Body of pancreas (tissue), 4 donors: ENCODE measurements around the gene TOR4A. TPM values are rescaled to one million over a fixed set of nuclear protein-coding genes. Genes with fewer than 3 reads are reported as not detected.

Experiments
- ATAC-seq: fragments of 150-250 bp; one replicate; pipeline ENCODE4 v1.9.1; 2016
- DNase-seq, 4 donors: peaks; one replicate each; pipeline ENCODE4 v3.0.0-alpha.2; 2019
- H3K27ac ChIP-seq, 4 donors: fragments of 200-600 bp; sonication (generic); 1 replicate in 3 of 4; 2 replicates in 1 of 4; pipeline versions ENCODE4 v1.5.1 to v1.6.1; 2016 to 2019; ENCODE audit warnings: mild to moderate bottlenecking in 1 of 4, mixed read lengths in 1 of 4, moderate library complexity in 1 of 4
- H3K27me3 ChIP-seq, 2 donors: fragments of 200-600 bp; sonication (generic); one replicate each; pipeline ENCODE4 v1.6.0; 2016; ENCODE audit warnings: mild to moderate bottlenecking in 1 of 2
- H3K36me3 ChIP-seq, 2 donors: fragments of 200-600 bp; sonication (generic); replicated peaks in 1 of 2; 2 replicates each; pipeline ENCODE4 v1.5.1; 2016; ENCODE audit warnings: low read depth in 2 of 2; ENCODE audit not compliant: insufficient read depth in 1 of 2
- H3K4me1 ChIP-seq: fragments of 200-600 bp; sonication (generic); one replicate; pipeline ENCODE4 v1.6.0; 2016
- H3K4me3 ChIP-seq, 2 donors: fragments of 200-600 bp; sonication (generic); 1 replicate in 1 of 2; 2 replicates in 1 of 2; pipeline ENCODE4 v1.5.1; 2016 to 2019
- H3K9me3 ChIP-seq, 3 donors: fragments of 200-600 bp; sonication (generic); 1 replicate in 2 of 3; 2 replicates in 1 of 3; pipeline ENCODE4 v1.5.1; 2016
- CTCF ChIP-seq, 7 experiments: fragments of 450-650 bp in 4 of 7; fragments of 200-600 bp in 3 of 7; sonication (generic) in 3 of 7; IDR thresholded peaks; one replicate each; pipeline ENCODE4 v1.5.1; 2016 to 2019; ENCODE audit warnings: antibody characterized with exemption in 7 of 7
- POLR2A ChIP-seq, 3 donors: fragments of 450-650 bp; IDR thresholded peaks; one replicate each; pipeline ENCODE4 v1.6.1; 2016; ENCODE audit warnings: antibody characterized with exemption in 3 of 3, mild to moderate bottlenecking in 2 of 3
- WGBS, 2 donors: methylation state at CpG; one replicate each; pipeline ENCODE4 v1.1.5; 2017; 5-methylcytosine and 5-hydroxymethylcytosine counted together
- intact Hi-C: fragments of 100-400 bp; cut with DNase I; formaldehyde crosslinking; loops from one replicate; pipeline ENCODE4 v1.15.1; 2023
- total RNA-seq, 2 donors: library from RNA; depleted of rRNA; stranded (reverse); fragments of >200 nt; gene quantifications; one replicate each; pipeline ENCODE4 v1.1.0, GENCODE V29; 2016

The TOR4A gene
- total RNA-seq, 2 donors from 2014 or later: 9.9 to 12.2 TPM

- TF ChIP-seq CTCF (IDR thresholded peaks at IDR 0.05) (no peak), POLR2A (IDR thresholded peaks at IDR 0.05) (no peak)
- WGBS, 2 donors: 54 to 65% methylated on average over 10 to 29 of the region's 31 CpGs
- DNase-seq: no peak
- Histone ChIP-seq H3K27me3 (peaks cover 0 to 20% of the 10 kb centered on the region in 2 donors), H3K4me1 (peaks cover 22% of the 10 kb centered on the region), H3K36me3 (no peaks in the 10 kb centered on the region), H3K27ac (no peak overlapping the region), H3K4me3 (no peak overlapping the region), H3K9me3 (no peaks in the 10 kb centered on the region)
- ATAC-seq: no peak
- intact Hi-C loops: loop anchor here (5.0 kb wide), 2 partner anchors 38 to 113 kb away; no protein-coding TSS in a partner anchor
These were observed 47.4 kb upstream of the TOR4A start for GRCh38 chr9:137229903-137230704.

- Histone ChIP-seq H3K4me3 (no peak within 1 kb of the TSS), H3K27me3 (peaks cover 0 to 24% of the 10 kb centered on the region in 2 donors), H3K36me3 (no peaks in the 10 kb centered on the region), H3K9me3 (no peaks in the 10 kb centered on the region), H3K4me1 (peaks cover 23% of the 10 kb centered on the region), H3K27ac (no peak within 1 kb of the TSS)
- DNase-seq (no peak), ATAC-seq (no peak)
- TF ChIP-seq POLR2A (IDR thresholded peaks at IDR 0.05): no peak
- intact Hi-C loops: loop anchor here (5.0 kb wide), 2 partner anchors 39 to 114 kb away; no protein-coding TSS in a partner anchor
- WGBS, 2 donors: 63 to 68% methylated on average over 7 to 14 of the region's 14 CpGs
These were observed 46.7 kb upstream of the TOR4A start, which contains the start of gene SLC34A3 for GRCh38 chr9:137230705-137231371. Gene SLC34A3, plus strand, starts transcription at chr9:137230901. Its CDS starts 802 bp downstream, at chr9:137231703.

- intact Hi-C loops: loop anchor here (5.0 kb wide), 2 partner anchors 39 to 114 kb away; no protein-coding TSS in a partner anchor
- WGBS, 2 donors: 85 to 88% methylated on average over 16 to 22 of the region's 23 CpGs
- DNase-seq (no peak), ATAC-seq (no peak)
- Histone ChIP-seq H3K4me3 (no peak overlapping the region), H3K36me3 (no peaks in the 10 kb centered on the region), H3K4me1 (peaks cover 27% of the 10 kb centered on the region), H3K9me3 (no peaks in the 10 kb centered on the region), H3K27ac (no peak overlapping the region), H3K27me3 (peaks cover 0 to 26% of the 10 kb centered on the region in 2 donors)
- no peak for TF ChIP-seq CTCF (IDR thresholded peaks at IDR 0.05)
- TF ChIP-seq POLR2A (IDR thresholded peaks at IDR 0.05): no peak
These were observed 46.0 kb upstream of the TOR4A start for GRCh38 chr9:137231372-137232039.

- no peak for DNase-seq
- no peak overlapping the region for H3K4me3 ChIP-seq
- peaks cover 27% of the 10 kb centered on the region for H3K4me1 ChIP-seq
- WGBS, 2 donors: 68 to 77% methylated on average over 4 to 10 of the region's 10 CpGs
- H3K27me3 ChIP-seq: peaks cover 0 to 26% of the 10 kb centered on the region in 2 donors
- H3K27ac ChIP-seq: no peak overlapping the region
- no peak for TF ChIP-seq CTCF (IDR thresholded peaks at IDR 0.05)
- no peak for TF ChIP-seq POLR2A (IDR thresholded peaks at IDR 0.05)
- no peak for ATAC-seq
- intact Hi-C loops: loop anchor here (5.0 kb wide), 2 partner anchors 40 to 115 kb away; no protein-coding TSS in a partner anchor
- H3K36me3 ChIP-seq: no peaks in the 10 kb centered on the region
- H3K9me3 ChIP-seq: no peaks in the 10 kb centered on the region
These were observed 45.4 kb upstream of the TOR4A start for GRCh38 chr9:137232101-137232500.
